ENCODE results near the gene SETD5. TPM values are rescaled to one million over a fixed set of nuclear protein-coding genes. Genes with fewer than 3 reads are reported as not detected.

SETD5 gene
- total RNA-seq, 1 donor from 2014 or later, result 198 TPM

- no peak for DNase-seq (ENCODE audit: low read depth, low spot score)
- Mint-ChIP-seq H3K4me1 (no peaks in the 10 kb centered on the region), H3K36me3 (ENCODE audit: low read depth) (peaks cover 10% of the 10 kb centered on the region), H3K9me3 (no peaks in the 10 kb centered on the region), H3K4me3 (no peak overlapping the region), H3K27ac (ENCODE audit: unreplicated experiment) (no peak overlapping the region), H3K27me3 (ENCODE audit: low read depth) (no peaks in the 10 kb centered on the region)
- TF ChIP-seq, protein P1, sequence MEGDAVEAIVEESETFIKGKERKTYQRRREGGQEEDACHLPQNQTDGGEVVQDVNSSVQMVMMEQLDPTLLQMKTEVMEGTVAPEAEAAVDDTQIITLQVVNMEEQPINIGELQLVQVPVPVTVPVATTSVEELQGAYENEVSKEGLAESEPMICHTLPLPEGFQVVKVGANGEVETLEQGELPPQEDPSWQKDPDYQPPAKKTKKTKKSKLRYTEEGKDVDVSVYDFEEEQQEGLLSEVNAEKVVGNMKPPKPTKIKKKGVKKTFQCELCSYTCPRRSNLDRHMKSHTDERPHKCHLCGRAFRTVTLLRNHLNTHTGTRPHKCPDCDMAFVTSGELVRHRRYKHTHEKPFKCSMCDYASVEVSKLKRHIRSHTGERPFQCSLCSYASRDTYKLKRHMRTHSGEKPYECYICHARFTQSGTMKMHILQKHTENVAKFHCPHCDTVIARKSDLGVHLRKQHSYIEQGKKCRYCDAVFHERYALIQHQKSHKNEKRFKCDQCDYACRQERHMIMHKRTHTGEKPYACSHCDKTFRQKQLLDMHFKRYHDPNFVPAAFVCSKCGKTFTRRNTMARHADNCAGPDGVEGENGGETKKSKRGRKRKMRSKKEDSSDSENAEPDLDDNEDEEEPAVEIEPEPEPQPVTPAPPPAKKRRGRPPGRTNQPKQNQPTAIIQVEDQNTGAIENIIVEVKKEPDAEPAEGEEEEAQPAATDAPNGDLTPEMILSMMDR (conservative IDR thresholded peaks at IDR 0.05), result no peak
Observed at GRCh38 chr3:9379327-9379726, 18.1 kb upstream of the SETD5 start.

- Mint-ChIP-seq H3K4me3 (no peak overlapping the region), H3K27ac (ENCODE audit: unreplicated experiment) (no peak overlapping the region)
Observed at GRCh38 chr3:9380014-9380413, 17.4 kb upstream of the SETD5 start.

DNA sequence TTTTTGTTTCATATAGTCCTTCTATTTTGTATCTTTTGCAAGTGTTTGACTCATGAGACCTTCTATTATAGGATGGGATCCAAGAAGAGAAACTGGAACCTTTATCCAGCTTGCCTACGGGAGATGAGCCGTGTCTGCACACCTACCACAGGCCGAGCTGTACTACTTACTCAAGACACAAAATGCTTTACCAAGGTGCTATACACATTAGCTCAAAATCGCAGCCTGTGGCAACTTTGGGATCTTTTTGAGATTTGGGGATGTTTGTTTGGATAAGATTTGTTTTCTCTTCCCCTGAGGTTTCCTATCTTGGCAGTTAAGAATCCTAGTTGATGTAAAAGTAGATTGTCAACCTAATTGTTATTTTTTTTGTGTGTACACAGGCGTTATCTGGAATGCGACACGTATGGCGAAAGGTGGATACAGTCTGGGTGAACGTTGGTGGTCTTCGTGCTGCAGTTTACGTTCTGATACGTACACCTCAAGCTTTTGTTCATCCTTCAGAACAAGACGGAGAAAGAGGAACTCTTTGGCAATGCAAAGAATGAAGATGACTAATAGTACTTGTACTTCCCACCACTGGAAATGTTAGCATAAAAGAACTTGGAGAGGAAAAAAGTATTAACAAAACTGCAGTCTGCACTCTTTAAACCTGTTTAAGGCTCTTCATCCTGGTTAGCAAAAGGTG, 13.1 kb upstream of the SETD5 start:
- Mint-ChIP-seq H3K4me3 (no peak overlapping the region), H3K9me3 (no peaks in the 10 kb centered on the region), H3K27me3 (ENCODE audit: low read depth) (no peaks in the 10 kb centered on the region), H3K4me1 (no peaks in the 10 kb centered on the region), H3K27ac (ENCODE audit: unreplicated experiment) (peak overlapping the region; percentile 8), H3K36me3 (ENCODE audit: low read depth) (peaks cover 11% of the 10 kb centered on the region)
- no peak for DNase-seq (ENCODE audit: low read depth, low spot score)
- TF ChIP-seq, protein P1 (conservative IDR thresholded peaks at IDR 0.05), result no peak

More at GRCh38 chr3:9380014-9380413, 17.4 kb upstream of the SETD5 start:
- no peaks in the 10 kb centered on the region for H3K27me3 Mint-ChIP-seq (ENCODE audit: low read depth)
- peaks cover 10% of the 10 kb centered on the region for H3K36me3 Mint-ChIP-seq (ENCODE audit: low read depth)
- no peaks in the 10 kb centered on the region for H3K9me3 Mint-ChIP-seq
- no peaks in the 10 kb centered on the region for H3K4me1 Mint-ChIP-seq
- TF ChIP-seq, protein P1 (conservative IDR thresholded peaks at IDR 0.05), result no peak
- DNase-seq (ENCODE audit: low read depth, low spot score), result no peak

DNA sequence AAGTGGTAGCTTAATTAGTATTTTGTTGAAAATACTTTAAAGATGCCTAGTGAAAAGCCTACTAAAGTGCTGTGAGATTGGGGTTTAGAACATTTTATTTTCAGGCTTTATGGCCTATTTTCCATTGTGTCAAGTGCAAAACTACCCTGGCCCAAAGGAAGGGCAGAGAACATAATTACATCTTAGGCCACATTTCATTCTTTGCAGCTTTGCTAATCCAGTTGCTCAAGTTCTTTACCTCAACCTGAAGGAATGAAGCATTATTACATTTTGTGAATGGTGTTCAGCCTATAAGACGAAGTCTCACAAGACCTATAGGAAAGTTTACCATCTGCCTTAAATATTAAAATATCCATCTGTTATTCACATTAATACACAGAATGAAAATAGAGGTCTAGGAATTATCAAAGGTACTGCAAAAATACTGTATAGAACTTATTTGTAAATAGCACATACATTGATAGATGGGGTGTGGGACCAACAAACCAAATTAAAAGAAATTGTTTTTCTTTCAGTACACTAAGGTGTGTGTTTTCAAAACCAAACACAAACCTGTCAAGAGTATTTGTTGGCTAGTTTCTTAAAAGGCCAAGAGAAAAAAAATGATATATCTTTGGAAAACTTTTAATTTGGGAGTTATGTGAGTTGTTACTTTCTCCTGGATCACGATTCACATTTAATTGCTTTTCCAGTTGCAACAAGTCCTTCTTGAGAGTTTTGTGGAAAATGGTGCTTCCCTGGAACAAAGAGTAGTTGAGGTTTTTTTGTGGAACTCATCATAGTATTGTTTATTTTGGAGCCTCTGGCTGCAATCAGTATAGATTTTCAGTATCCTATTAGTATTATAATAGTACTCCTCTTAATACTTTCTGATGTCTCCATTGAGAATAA, 12.0 kb upstream of the SETD5 start:
- Mint-ChIP-seq H3K9me3 (no peaks in the 10 kb centered on the region), H3K4me3 (no peak overlapping the region), H3K4me1 (no peaks in the 10 kb centered on the region), H3K27ac (ENCODE audit: unreplicated experiment) (no peak overlapping the region), H3K36me3 (ENCODE audit: low read depth) (peaks cover 11% of the 10 kb centered on the region), H3K27me3 (ENCODE audit: low read depth) (no peaks in the 10 kb centered on the region)
- DNase-seq (ENCODE audit: low read depth, low spot score), result no peak
- TF ChIP-seq, protein P1 (conservative IDR thresholded peaks at IDR 0.05), result no peak

- no peaks in the 10 kb centered on the region for H3K9me3 Mint-ChIP-seq
- no peaks in the 10 kb centered on the region for H3K27me3 Mint-ChIP-seq (ENCODE audit: low read depth)
- DNase-seq (ENCODE audit: low read depth, low spot score), result no peak
- peaks cover 11% of the 10 kb centered on the region for H3K36me3 Mint-ChIP-seq (ENCODE audit: low read depth)
- no peak overlapping the region for H3K27ac Mint-ChIP-seq (ENCODE audit: unreplicated experiment)
- H3K4me3 Mint-ChIP-seq, result no peak overlapping the region
- H3K4me1 Mint-ChIP-seq, result no peaks in the 10 kb centered on the region
- TF ChIP-seq, protein P1 (conservative IDR thresholded peaks at IDR 0.05), result no peak
Observed at GRCh38 chr3:9386078-9386459, 11.3 kb upstream of the SETD5 start.
